ENCODE measurements around the gene ARSG.

- TF ChIP-seq CTCF (IDR thresholded peaks at IDR 0.05; ENCODE audit: insufficient read depth, low read length, poor library complexity, severe bottlenecking) (no peak), EZH2phosphoT487 (conservative IDR thresholded peaks at IDR 0.05; ENCODE audit: low read length) (no peak)
These were observed 103.5 kb downstream of the ARSG start for GRCh38 chr17:68394608-68395331.

Data from SU-DHL-6 (cell line).